ENCODE results near the gene NIPBL. TPM values are rescaled to one million over a fixed set of nuclear protein-coding genes. Genes with fewer than 3 reads are reported as not detected.

The NIPBL gene
- total and polyA plus RNA-seq, 7 experiments from 2014 or later, result 28.2 to 123 (median 110) TPM

- Histone ChIP-seq H3K27me3 (ENCODE audit: control insufficient read depth in 2 of 2, insufficient read depth in 2 of 2, low read length in 2 of 2) (no peaks in the 10 kb centered on the region), H3K4me3 (ENCODE audit: low read length) (peak overlapping the region; percentile 19), H3K4me1 (ENCODE audit: control insufficient read depth in 2 of 2, insufficient read depth in 2 of 2, low read length in 2 of 2) (peaks cover 14 to 30% of the 10 kb centered on the region in 2 donors), H3K27ac (ENCODE audit: low read depth, low read length) (no peak overlapping the region), H3K36me3 (ENCODE audit: control insufficient read depth in 2 of 3, insufficient read depth in 3 of 3, low read length in 3 of 3) (no peaks in the 10 kb centered on the region), H3K9me3 (ENCODE audit: control insufficient read depth in 2 of 3, low read length in 3 of 3) (no peaks in the 10 kb centered on the region)
- ATAC-seq (peak; percentile 24), DNase-seq (peak in 1 of 9 donors; percentile 10)
- intact Hi-C loops (cut with micrococcal nuclease), result loop anchor here (2.0 to 10.0 kb wide), 11 partner anchors 35 to 1256 kb away; partner anchors contain the start of genes CPLANE1 (in 1 of the 2), IL7R (in 1 of the 2), LMBRD2 (in 1 of the 2) and NIPBL (in 1 of the 2)
- ChIA-PET POLR2A (no interaction called here), CTCF (no interaction called here)
- Mint-ChIP-seq H3K27me3 (no peaks in the 10 kb centered on the region), H3K36me3 (peaks cover 13 to 47% (median 32%) of the 10 kb centered on the region in 5 donors), H3K4me3 (peak overlapping the region; percentile 42 to 83 (median 72)), H3K4me1 (peaks cover 33 to 50% (median 43%) of the 10 kb centered on the region in 7 donors), H3K9me3 (peaks cover 0 to 11% (median 4%) of the 10 kb centered on the region in 11 donors), H3K27ac (peak overlapping the region in 7 of 9 donors; percentile 24 to 87 (median 79))
These were observed 235.9 kb downstream of the NIPBL start for GRCh38 chr5:37112383-37112991.

Data from naive thymus-derived CD4-positive, alpha-beta T cell (primary cell).